K562 (cell line): ENCODE measurements around the gene ALDH7A1.

Source experiments
- CTCF ChIP-seq, 3 experiments: IDR thresholded peaks in 2 of 3; conservative IDR thresholded peaks in 1 of 3; 2 replicates each; pipeline ENCODE4 v1.5.1; 2011 to 2012; ENCODE audit warnings: low read length in 3 of 3, mild to moderate bottlenecking in 3 of 3, control low read depth in 2 of 3, improper control_type of control experiment in 1 of 3, inconsistent platforms in 1 of 3, low read depth in 1 of 3, mixed read lengths in 1 of 3, moderate library complexity in 1 of 3; ENCODE audit not compliant: insufficient read depth in 2 of 3
- FOXM1 ChIP-seq, 2 experiments: fragments of 450-650 bp in 1 of 2; sonication (generic) in 1 of 2; formaldehyde crosslinking in 1 of 2; IDR thresholded peaks; 2 replicates each; pipeline versions ENCODE4 v1.6.1 to v1.9.0; 2017 to 2022; ENCODE audit warnings: low read depth in 2 of 2, mild to moderate bottlenecking in 2 of 2, missing genetic modification reagents in 1 of 2, moderate library complexity in 1 of 2
- MEF2A ChIP-seq: IDR thresholded peaks from 2 replicates; pipeline ENCODE4 v1.6.1; 2011; ENCODE audit warnings: low read depth, mild to moderate bottlenecking, low read length, moderate library complexity; ENCODE audit not compliant: control insufficient read depth
- POLR2A ChIP-seq: fragments of 450-650 bp; conservative IDR thresholded peaks from 2 replicates; pipeline ENCODE4 v1.6.1; 2016
- POLR2AphosphoS2 ChIP-seq: IDR thresholded peaks from 2 replicates; pipeline ENCODE4 v1.6.1; 2012; ENCODE audit warnings: low read length, improper control_type of control experiment
- RBFOX2 ChIP-seq: fragments of 200-400 bp; formaldehyde crosslinking; IDR thresholded peaks from 2 replicates; pipeline ENCODE4 v1.6.1; 2017; ENCODE audit warnings: low read depth, mild to moderate bottlenecking, low read length, moderate library complexity
- TEAD4 ChIP-seq, 2 experiments: sonication (generic) in 1 of 2; formaldehyde crosslinking in 1 of 2; IDR thresholded peaks; 2 replicates each; pipeline versions ENCODE4 v1.6.1 to v1.8.0; 2012 to 2022; ENCODE audit warnings: borderline replicate concordance in 1 of 2, inconsistent platforms in 1 of 2, low read length in 1 of 2, mild to moderate bottlenecking in 1 of 2, missing genetic modification reagents in 1 of 2
- ZNF133 ChIP-seq: fragments of 250-450 bp; sonication (Bioruptor Pico); IDR thresholded peaks from 2 replicates; pipeline ENCODE4 v1.4.0; 2020; ENCODE audit warnings: mild to moderate bottlenecking
- ZNF407 ChIP-seq: fragments of 450-650 bp; IDR thresholded peaks from 2 replicates; pipeline ENCODE4 v1.6.1; 2016; ENCODE audit warnings: low read depth
- ZNF431 ChIP-seq: sonication (generic); formaldehyde crosslinking; IDR thresholded peaks from 2 replicates; pipeline ENCODE4 v1.8.0; 2022; ENCODE audit warnings: mild to moderate bottlenecking, missing genetic modification reagents
- ZNF785 ChIP-seq: fragments of 250-450 bp; sonication (Bioruptor Pico); IDR thresholded peaks from 2 replicates; pipeline ENCODE4 v1.4.0; 2020; ENCODE audit warnings: mild to moderate bottlenecking
- TF ChIP-seq, protein P1 (sequence below), 2 experiments: fragments of 450-650 bp; formaldehyde crosslinking in 1 of 2; IDR thresholded peaks; 2 replicates each; pipeline versions ENCODE4 v1.4.0 to v1.6.1; 2014 to 2020; ENCODE audit warnings: mild to moderate bottlenecking in 2 of 2, borderline replicate concordance in 1 of 2, low read depth in 1 of 2

GRCh38 chr5:126615286-126615685, 20.3 kb upstream of the ALDH7A1 start:
- TF ChIP-seq ZNF431 (no peak), FOXM1 (IDR thresholded peaks at IDR 0.05; ENCODE audit: low read depth) (no peak), FOXM1 (CRISPR knock-in tag; IDR thresholded peaks at IDR 0.05; ENCODE audit: low read depth) (no peak), CTCF (IDR thresholded peaks at IDR 0.05 in 2 of 3, conservative IDR thresholded peaks at IDR 0.05 in 1 of 3; ENCODE audit: insufficient read depth in 2 of 3, low read depth in 1 of 3, low read length in 3 of 3) (no peak), ZNF407 (no peak), ZNF785 (CRISPR knock-in tag) (no peak), TEAD4 (IDR thresholded peaks at IDR 0.05; ENCODE audit: low read length) (no peak), TEAD4 (CRISPR knock-in tag; IDR thresholded peaks at IDR 0.05; ENCODE audit: borderline replicate concordance) (no peak), MEF2A (no peak), ZNF133 (no peak), POLR2A (no peak), RBFOX2 (no peak), POLR2AphosphoS2 (no peak)
- TF ChIP-seq, protein P1, sequence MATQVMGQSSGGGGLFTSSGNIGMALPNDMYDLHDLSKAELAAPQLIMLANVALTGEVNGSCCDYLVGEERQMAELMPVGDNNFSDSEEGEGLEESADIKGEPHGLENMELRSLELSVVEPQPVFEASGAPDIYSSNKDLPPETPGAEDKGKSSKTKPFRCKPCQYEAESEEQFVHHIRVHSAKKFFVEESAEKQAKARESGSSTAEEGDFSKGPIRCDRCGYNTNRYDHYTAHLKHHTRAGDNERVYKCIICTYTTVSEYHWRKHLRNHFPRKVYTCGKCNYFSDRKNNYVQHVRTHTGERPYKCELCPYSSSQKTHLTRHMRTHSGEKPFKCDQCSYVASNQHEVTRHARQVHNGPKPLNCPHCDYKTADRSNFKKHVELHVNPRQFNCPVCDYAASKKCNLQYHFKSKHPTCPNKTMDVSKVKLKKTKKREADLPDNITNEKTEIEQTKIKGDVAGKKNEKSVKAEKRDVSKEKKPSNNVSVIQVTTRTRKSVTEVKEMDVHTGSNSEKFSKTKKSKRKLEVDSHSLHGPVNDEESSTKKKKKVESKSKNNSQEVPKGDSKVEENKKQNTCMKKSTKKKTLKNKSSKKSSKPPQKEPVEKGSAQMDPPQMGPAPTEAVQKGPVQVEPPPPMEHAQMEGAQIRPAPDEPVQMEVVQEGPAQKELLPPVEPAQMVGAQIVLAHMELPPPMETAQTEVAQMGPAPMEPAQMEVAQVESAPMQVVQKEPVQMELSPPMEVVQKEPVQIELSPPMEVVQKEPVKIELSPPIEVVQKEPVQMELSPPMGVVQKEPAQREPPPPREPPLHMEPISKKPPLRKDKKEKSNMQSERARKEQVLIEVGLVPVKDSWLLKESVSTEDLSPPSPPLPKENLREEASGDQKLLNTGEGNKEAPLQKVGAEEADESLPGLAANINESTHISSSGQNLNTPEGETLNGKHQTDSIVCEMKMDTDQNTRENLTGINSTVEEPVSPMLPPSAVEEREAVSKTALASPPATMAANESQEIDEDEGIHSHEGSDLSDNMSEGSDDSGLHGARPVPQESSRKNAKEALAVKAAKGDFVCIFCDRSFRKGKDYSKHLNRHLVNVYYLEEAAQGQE (IDR thresholded peaks at IDR 0.05; ENCODE audit: borderline replicate concordance): no peak
- TF ChIP-seq, protein P1 (CRISPR knock-in tag; IDR thresholded peaks at IDR 0.05; ENCODE audit: low read depth): no peak
